HepG2 (cell line): ENCODE results near the gene REM2.

ENCODE experiments used
- CBX1 ChIP-seq: IDR thresholded peaks from one replicate; pipeline ENCODE4 v1.6.1; 2016; ENCODE audit warnings: antibody characterized with exemption, low read depth
- CEBPB ChIP-seq: IDR thresholded peaks from 2 replicates; pipeline ENCODE4 v1.6.1; 2011; ENCODE audit warnings: low read depth, low read length, improper control_type of control experiment, borderline replicate concordance
- ERF ChIP-seq: IDR thresholded peaks from 2 replicates; pipeline ENCODE4 v1.6.1; 2018; ENCODE audit warnings: missing biosample characterization, missing genetic modification reagents
- EZH2 ChIP-seq: conservative IDR thresholded peaks from 2 replicates; pipeline ENCODE4 v1.6.1; 2012; ENCODE audit warnings: mild to moderate bottlenecking, low read depth, low read length, moderate library complexity
- HNRNPH1 ChIP-seq: fragments of 200-400 bp; formaldehyde crosslinking; optimal IDR thresholded peaks from 2 replicates; pipeline ENCODE3; 2017; ENCODE audit warnings: mild to moderate bottlenecking, low read depth, low read length
- NBN ChIP-seq: fragments of 450-650 bp; conservative IDR thresholded peaks from 2 replicates; pipeline ENCODE4 v1.6.1; 2017
- SRSF9 ChIP-seq: fragments of 200-400 bp; formaldehyde crosslinking; IDR thresholded peaks from 2 replicates; pipeline ENCODE4 v1.6.1; 2018; ENCODE audit warnings: borderline replicate concordance, mild to moderate bottlenecking, low read depth, low read length; ENCODE audit not compliant: insufficient read depth, poor library complexity, severe bottlenecking
- ZSCAN21 ChIP-seq: sonication (generic); formaldehyde crosslinking; IDR thresholded peaks from 2 replicates; pipeline ENCODE4 v1.8.0; 2022; ENCODE audit warnings: mild to moderate bottlenecking, missing genetic modification reagents, moderate library complexity, borderline replicate concordance

DNA sequence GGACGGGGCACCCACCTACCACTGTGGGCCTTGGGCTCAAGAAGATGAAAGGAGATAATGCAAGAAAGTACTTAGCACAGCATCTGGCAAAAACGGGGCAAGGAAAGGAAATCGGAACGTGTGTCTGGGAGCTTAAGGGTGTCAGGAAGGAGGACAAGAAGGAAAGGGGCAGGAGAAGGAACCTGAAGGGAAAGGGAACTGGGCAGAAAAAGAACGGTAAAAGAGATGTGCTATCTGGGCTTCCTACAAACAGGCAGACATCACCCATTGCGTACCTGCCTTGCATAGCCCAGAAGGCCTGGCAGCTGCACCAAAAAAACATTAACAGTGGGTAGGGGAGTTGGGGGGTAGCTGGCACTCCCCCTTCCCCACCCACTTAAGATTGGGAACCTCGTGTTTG lies 958 bp upstream of the REM2 start:
- TF ChIP-seq SRSF9 (no peak), CEBPB (no peak), EZH2 (no peak), ZSCAN21 (no peak), HNRNPH1 (no peak), CBX1 (no peak), ERF (CRISPR knock-in tag) (no peak), NBN (no peak)
